PC-3 (cell line): ENCODE data around the gene ACOXL. TPM values are rescaled to one million over a fixed set of nuclear protein-coding genes. Genes with fewer than 3 reads are reported as not detected.
"Not testable (repeated sequence)": the region's sequence is repeated elsewhere in the genome, so short reads cannot be mapped to it uniquely, and the experiment has no call there.

ENCODE experiments used
- ATAC-seq: fragments of 200-7000 bp; cut with Tn5 transposase; 2 replicates; pipeline ENCODE4 v1.9.1; 2020; ENCODE audit warnings: mild to moderate bottlenecking, moderate library complexity
- BruUV-seq: library from RNA; stranded (reverse); fragments of 400-500 nt; replicated peaks from 2 replicates; lab custom pipeline; 2021; lab: Mats Ljungman, UMichigan
- CTCF ChIA-PET: fragments of 300-600 bp; sonication (Branson Sonifier 250); formaldehyde crosslinking; loops from one replicate; lab custom pipeline; 2022; ENCODE audit warnings: antibody characterized with exemption; lab: Charles Lee
- POLR2A ChIA-PET: fragments of 300-600 bp; sonication (Branson Sonifier 250); formaldehyde crosslinking; loops from one replicate; lab custom pipeline; 2022; ENCODE audit warnings: antibody characterized with exemption; ENCODE audit not compliant: unreplicated experiment; lab: Charles Lee
- DNase-seq: peaks from one replicate; pipeline ENCODE4 v3.0.0-alpha.2; 2015
- H2AFZ ChIP-seq: fragments of 300-600 bp; sonication (generic); 2 replicates; pipeline ENCODE4 v1.6.0; 2016; ENCODE audit warnings: antibody characterized with exemption, low read length
- H3F3A ChIP-seq: fragments of 300-600 bp; sonication (generic); one replicate; pipeline ENCODE4 v1.6.0; 2017; ENCODE audit warnings: antibody characterized with exemption, low read length, control low read depth, mild to moderate bottlenecking; ENCODE audit not compliant: unreplicated experiment
- H3K27ac ChIP-seq: fragments of 300-600 bp; sonication (generic); 2 replicates; pipeline ENCODE4 v1.5.1; 2016; ENCODE audit warnings: mild to moderate bottlenecking, low read length
- H3K27me3 ChIP-seq: fragments of 300-600 bp; sonication (generic); 2 replicates; pipeline ENCODE4 v1.6.1; 2016; ENCODE audit warnings: low read length, mixed read lengths
- H3K36me3 ChIP-seq: fragments of 300-600 bp; sonication (generic); 2 replicates; pipeline ENCODE4 v1.6.1; 2016; ENCODE audit warnings: low read depth, mixed run types, low read length, mixed read lengths
- H3K4me1 ChIP-seq: fragments of 300-600 bp; sonication (generic); 2 replicates; pipeline ENCODE4 v1.5.1; 2016; ENCODE audit warnings: low read length; ENCODE audit not compliant: insufficient read depth
- H3K4me2 ChIP-seq: fragments of 300-600 bp; sonication (generic); 2 replicates; pipeline ENCODE4 v1.6.0; 2016; ENCODE audit warnings: low read length
- H3K4me3 ChIP-seq: fragments of 300-600 bp; sonication (generic); 2 replicates; pipeline ENCODE4 v1.5.1; 2016; ENCODE audit warnings: mild to moderate bottlenecking, low read length, mixed read lengths
- H3K79me2 ChIP-seq: fragments of 300-600 bp; sonication (generic); 2 replicates; pipeline ENCODE4 v1.6.1; 2017; ENCODE audit warnings: low read length, mixed read lengths
- H3K9ac ChIP-seq: fragments of 300-600 bp; sonication (generic); 2 replicates; pipeline ENCODE4 v1.6.0; 2016; ENCODE audit warnings: mild to moderate bottlenecking, low read length
- H3K9me2 ChIP-seq: fragments of 300-600 bp; sonication (generic); replicated peaks from 2 replicates; pipeline ENCODE4 v1.6.1; 2016; ENCODE audit warnings: mixed run types, low read length, mixed read lengths
- H3K9me3 ChIP-seq: fragments of 300-600 bp; sonication (generic); 2 replicates; pipeline ENCODE4 v1.6.1; 2016; ENCODE audit warnings: low read length, mixed read lengths
- H4K20me1 ChIP-seq: fragments of 300-600 bp; sonication (generic); 2 replicates; pipeline ENCODE4 v1.6.1; 2016; ENCODE audit warnings: low read length, mixed read lengths
- CTCF ChIP-seq: fragments of 300-600 bp; sonication (generic); conservative IDR thresholded peaks from 2 replicates; pipeline ENCODE4 v1.5.1; 2017; ENCODE audit warnings: antibody characterized with exemption, low read depth, mild to moderate bottlenecking, low read length
- EZH2 ChIP-seq: fragments of 300-600 bp; sonication (generic); IDR thresholded peaks from one replicate; pipeline ENCODE4 v1.6.1; 2017; ENCODE audit warnings: antibody characterized with exemption, mild to moderate bottlenecking, low read length; ENCODE audit not compliant: unreplicated experiment
- EZH2phosphoT487 ChIP-seq: fragments of 300-600 bp; sonication (generic); IDR thresholded peaks from 2 replicates; pipeline ENCODE4 v1.6.1; 2018; ENCODE audit warnings: mild to moderate bottlenecking, antibody characterized with exemption, low read length, borderline replicate concordance
- intact Hi-C: fragments of 100-400 bp; cut with micrococcal nuclease; formaldehyde crosslinking; loops from 2 replicates; pipeline ENCODE4 v1.9.0; 2023
- total RNA-seq: library from RNA; depleted of rRNA; stranded (reverse); fragments of >200 nt; gene quantifications from 2 replicates; pipeline ENCODE4 v1.2.3, GENCODE V29; 2014

ACOXL gene
- total RNA-seq, 1 experiment from 2014 or later, result 16.3 TPM

GRCh38 chr2:111042772-111043771 is 310.7 kb downstream of the ACOXL start:
- Histone ChIP-seq H2AFZ (no peak overlapping the region), H3K27me3 (no peaks in the 10 kb centered on the region), H3K27ac (no peak overlapping the region), H3K9me2 (no peaks in the 10 kb centered on the region), H3F3A (no peaks in the 10 kb centered on the region), H3K36me3 (no peaks in the 10 kb centered on the region), H3K4me3 (no peak overlapping the region), H4K20me1 (no peaks in the 10 kb centered on the region), H3K79me2 (no peaks in the 10 kb centered on the region), H3K4me1 (peaks cover 7% of the 10 kb centered on the region), H3K9me3 (no peaks in the 10 kb centered on the region), H3K4me2 (no peak overlapping the region), H3K9ac (no peak overlapping the region)
- intact Hi-C loops, result no loop called here
- TF ChIP-seq EZH2 (no peak), CTCF (no peak), EZH2phosphoT487 (no peak)
- ChIA-PET POLR2A (no interaction called here), CTCF (no interaction called here)
- DNase-seq (no peak), ATAC-seq (no peak)
- no TSS peak for BruUV-seq

GRCh38 chr2:111044066-111044465 is 311.7 kb downstream of the ACOXL start:
- no peak overlapping the region for H2AFZ ChIP-seq
- intact Hi-C loops, result no loop called here
- H3K9ac ChIP-seq, result no peak overlapping the region
- POLR2A ChIA-PET, result no interaction called here
- DNase-seq, result no peak
- no peak overlapping the region for H3K27ac ChIP-seq
- H3K9me2 ChIP-seq, result no peaks in the 10 kb centered on the region
- no peaks in the 10 kb centered on the region for H3K79me2 ChIP-seq
- H3K9me3 ChIP-seq, result no peaks in the 10 kb centered on the region
- ATAC-seq, result no peak
- H3K4me2 ChIP-seq, result no peak overlapping the region
- no TSS peak for BruUV-seq
- no peaks in the 10 kb centered on the region for H3K36me3 ChIP-seq
- no peaks in the 10 kb centered on the region for H3K27me3 ChIP-seq
- no peak overlapping the region for H3K4me3 ChIP-seq
- no peaks in the 10 kb centered on the region for H4K20me1 ChIP-seq
- H3F3A ChIP-seq, result no peaks in the 10 kb centered on the region
- no peak for TF ChIP-seq EZH2phosphoT487
- no peak for TF ChIP-seq EZH2
- TF ChIP-seq CTCF, result no peak
- CTCF ChIA-PET, result no interaction called here
- peaks cover 2% of the 10 kb centered on the region; the same call in 1 of the 2 replicates for H3K4me1 ChIP-seq

GRCh38 chr2:111045236-111045635 is 312.9 kb downstream of the ACOXL start:
- DNase-seq, H3K4me2 ChIP-seq, H3K9me2 ChIP-seq, H3K27me3 ChIP-seq, H3K79me2 ChIP-seq, H3K4me1 ChIP-seq, POLR2A ChIA-PET, H3K9me3 ChIP-seq, CTCF ChIA-PET, intact Hi-C loops, H3K9ac ChIP-seq, ATAC-seq, H2AFZ ChIP-seq, H4K20me1 ChIP-seq, H3K36me3 ChIP-seq, H3F3A ChIP-seq, H3K27ac ChIP-seq, BruUV-seq, H3K4me3 ChIP-seq: not testable (repeated sequence)
